GM13976 (cell line): ENCODE measurements around the gene PLXNC1.

Experiments
- DNase-seq: peaks from one replicate; pipeline ENCODE4 v3.0.0; 2012; ENCODE audit warnings: low spot score
- CTCF ChIP-seq: IDR thresholded peaks from 2 replicates; pipeline ENCODE4 v1.5.1; 2012; ENCODE audit warnings: borderline replicate concordance, mild to moderate bottlenecking; ENCODE audit not compliant: insufficient read depth; ENCODE audit errors: extremely low read depth, missing control alignments, control extremely low read depth
- in situ Hi-C: fragments of 300-500 bp; cut with MboI; formaldehyde crosslinking; loops from one replicate; pipeline ENCODE4 v1.12.0; 2022; ENCODE audit warnings: low sequenced_read_pairs, mixed read lengths, inconsistent platforms; ENCODE audit not compliant: unreplicated experiment

PLXNC1 gene

GRCh38 chr12:94200069-94200468 is 51.7 kb downstream of the PLXNC1 start:
- no peak for DNase-seq
- in situ Hi-C loops = no loop called here
- no peak for TF ChIP-seq CTCF

- TF ChIP-seq CTCF = no peak
- in situ Hi-C loops = no loop called here
- DNase-seq = no peak
These were observed 52.3 kb downstream of the PLXNC1 start for GRCh38 chr12:94200695-94201094.

GRCh38 chr12:94202245-94203180 is 54.1 kb downstream of the PLXNC1 start:
- no peak for DNase-seq
- in situ Hi-C loops = no loop called here
- no peak for TF ChIP-seq CTCF

- TF ChIP-seq CTCF = no peak
- in situ Hi-C loops = no loop called here
- DNase-seq = no peak
These were observed 54.8 kb downstream of the PLXNC1 start for GRCh38 chr12:94203181-94203546.

- in situ Hi-C loops = no loop called here
- TF ChIP-seq CTCF = no peak
- no peak for DNase-seq
These were observed 55.4 kb downstream of the PLXNC1 start for GRCh38 chr12:94203796-94204195.

- no peak for DNase-seq
- no peak for TF ChIP-seq CTCF
- in situ Hi-C loops = no loop called here
These were observed 56.3 kb downstream of the PLXNC1 start for GRCh38 chr12:94204499-94205247.
